Mesodermal cell (in vitro differentiated cells): ENCODE data around the gene NLRC3.

Experiments used
- H3K27ac ChIP-seq: 2 replicates; pipeline ENCODE4 v1.7.0; 2013; ENCODE audit warnings: mild to moderate bottlenecking, low read depth, low read length, moderate library complexity; ENCODE audit not compliant: severe bottlenecking
- H3K36me3 ChIP-seq: 2 replicates; pipeline ENCODE4 v1.7.1; 2013; ENCODE audit warnings: mild to moderate bottlenecking, low read length, moderate library complexity; ENCODE audit not compliant: control insufficient read depth, insufficient read depth
- H3K4me1 ChIP-seq: one replicate; pipeline ENCODE4 v1.7.1; 2013; ENCODE audit warnings: mild to moderate bottlenecking, low read length; ENCODE audit not compliant: insufficient read depth, control insufficient read depth, poor library complexity, severe bottlenecking
- H3K4me3 ChIP-seq: 2 replicates; pipeline ENCODE4 v1.7.0; 2013; ENCODE audit warnings: low read length, control low read depth, mild to moderate bottlenecking; ENCODE audit not compliant: insufficient read depth, poor library complexity, severe bottlenecking; ENCODE audit errors: extremely low read depth
- H3K9me3 ChIP-seq: 2 replicates; pipeline ENCODE4 v1.7.1; 2013; ENCODE audit warnings: mild to moderate bottlenecking, low read length, moderate library complexity; ENCODE audit not compliant: control insufficient read depth
- WGBS, 2 experiments: methylation state at CpG; one replicate each; pipeline ENCODE4 v1.1.5; 2013; ENCODE audit warnings: missing lambda C conversion rate in 2 of 2; ENCODE audit not compliant: insufficient coverage in 2 of 2; 5-methylcytosine and 5-hydroxymethylcytosine counted together

NLRC3 gene

DNA sequence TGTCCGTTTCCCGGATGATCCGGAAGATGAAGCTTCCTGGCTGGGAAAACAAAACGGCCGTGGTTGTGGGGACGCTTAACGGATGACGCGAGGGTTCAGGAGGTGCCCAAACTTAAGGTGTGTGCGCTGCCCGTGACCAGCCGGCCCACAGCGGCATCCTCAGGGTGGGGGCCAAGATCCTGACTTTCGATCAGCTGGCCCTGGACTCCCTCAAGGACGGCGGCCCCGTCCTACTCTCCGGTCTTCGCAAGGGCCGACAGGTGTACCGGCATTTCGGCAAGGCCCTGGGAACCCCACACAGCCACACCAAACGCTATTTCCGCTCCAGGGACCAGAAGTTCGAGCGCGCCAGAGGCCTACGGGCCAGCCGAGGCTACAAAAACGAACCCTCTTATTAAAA is 80.8 kb downstream of the NLRC3 start:
- Histone ChIP-seq H3K4me1 (no peaks in the 10 kb centered on the region), H3K36me3 (no peaks in the 10 kb centered on the region), H3K27ac (no peak overlapping the region), H3K9me3 (no peaks in the 10 kb centered on the region), H3K4me3 (no peak overlapping the region)
- 95% methylated on average over 17 to 24 of the region's 30 CpGs for WGBS, 2 experiments

DNA sequence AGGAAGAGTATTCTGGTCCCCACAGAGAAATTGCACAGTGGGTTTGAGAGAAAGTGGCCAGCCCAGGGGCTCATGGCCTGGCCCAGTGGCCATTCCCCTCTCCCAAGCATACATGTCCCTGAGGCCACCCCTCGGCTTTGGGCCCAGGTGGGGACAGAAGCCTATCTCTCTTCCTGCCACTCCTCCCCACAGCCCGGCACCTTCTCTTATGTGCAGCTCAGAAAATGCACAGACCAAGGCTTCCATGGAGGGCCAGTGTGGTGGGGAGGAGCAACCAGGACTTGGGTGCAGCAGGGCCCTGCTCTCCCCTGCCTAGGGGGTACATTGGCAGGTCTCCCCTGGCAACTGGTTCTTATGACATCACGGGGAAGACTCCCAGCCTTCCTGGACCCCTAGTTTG is 82.0 kb downstream of the NLRC3 start, which contains the start of gene C16orf90:
Gene C16orf90 (minus strand): TSS at position 314 of the 400 bp plus-strand sequence. CDS start 68 bp downstream, at position 246.
- no peaks in the 10 kb centered on the region for H3K36me3 ChIP-seq
- no peak within 1 kb of the TSS for H3K4me3 ChIP-seq
- no peaks in the 10 kb centered on the region for H3K9me3 ChIP-seq
- H3K4me1 ChIP-seq: no peaks in the 10 kb centered on the region
- 88 to 100% methylated on average over 1 to 2 of the region's 3 CpGs for WGBS, 2 experiments
- H3K27ac ChIP-seq: no peak within 1 kb of the TSS

GRCh38 chr16:3494386-3494973 is 82.7 kb downstream of the NLRC3 start:
- H3K36me3 ChIP-seq: no peaks in the 10 kb centered on the region
- no peak overlapping the region for H3K27ac ChIP-seq
- no peaks in the 10 kb centered on the region for H3K4me1 ChIP-seq
- H3K4me3 ChIP-seq: no peak overlapping the region
- no peaks in the 10 kb centered on the region for H3K9me3 ChIP-seq
- WGBS, 2 experiments: 96 to 97% methylated on average over 16 of the region's 16 CpGs

- Histone ChIP-seq H3K36me3 (peaks cover 6% of the 10 kb centered on the region), H3K9me3 (no peaks in the 10 kb centered on the region), H3K27ac (no peak overlapping the region), H3K4me3 (no peak overlapping the region), H3K4me1 (no peaks in the 10 kb centered on the region)
- WGBS, 2 experiments: 83 to 95% methylated on average over 7 to 8 of the region's 10 CpGs
Measured at GRCh38 chr16:3492356-3492755, 84.8 kb downstream of the NLRC3 start.

DNA sequence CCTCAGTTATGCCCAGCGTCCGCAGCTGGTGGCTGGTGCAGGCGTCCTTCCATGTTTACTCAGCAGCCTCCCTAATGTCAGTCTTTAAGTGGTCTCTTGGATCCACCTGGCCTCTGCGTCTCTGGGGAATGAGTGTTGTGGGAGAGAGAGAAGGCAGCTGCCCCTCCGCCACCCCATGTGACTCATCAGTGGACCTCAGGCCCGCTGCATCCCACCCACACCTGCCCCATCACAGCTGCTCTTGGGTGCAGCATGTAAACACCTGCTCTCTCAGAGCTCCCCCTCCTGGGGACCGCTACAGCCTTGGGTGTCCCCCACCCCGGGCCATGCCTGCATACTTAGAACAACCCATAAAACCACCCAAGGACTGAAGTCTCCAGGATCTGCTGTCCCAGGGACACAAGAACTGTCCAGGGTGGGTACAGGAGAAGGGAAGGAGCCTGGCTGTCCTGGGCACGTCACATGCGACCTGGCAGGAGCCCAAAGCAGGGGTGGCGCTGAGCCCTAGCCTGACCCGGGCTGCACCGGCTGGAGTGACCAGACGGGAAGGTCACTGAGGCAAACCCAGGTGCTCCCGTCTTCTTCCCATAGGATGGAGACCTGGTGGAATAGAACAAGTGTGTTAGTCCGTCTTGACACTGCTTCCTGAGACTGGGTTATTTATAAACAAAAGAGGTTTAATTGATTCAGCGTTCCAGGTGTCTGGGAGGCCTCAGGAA is 86.1 kb downstream of the NLRC3 start:
- Histone ChIP-seq H3K4me3 (no peak overlapping the region), H3K9me3 (no peaks in the 10 kb centered on the region), H3K27ac (no peak overlapping the region), H3K4me1 (no peaks in the 10 kb centered on the region), H3K36me3 (peaks cover 15% of the 10 kb centered on the region)
- 93 to 94% methylated on average over 11 to 12 of the region's 17 CpGs for WGBS, 2 experiments
